Endothelial cell of umbilical vein (primary cell): ENCODE data around the gene POLG. TPM values are rescaled to one million over a fixed set of nuclear protein-coding genes. Genes with fewer than 3 reads are reported as not detected.

Experiments used
- BruUV-seq: library from RNA; stranded (reverse); fragments of 400-500 nt; replicated peaks from 2 replicates; lab custom pipeline; 2021; lab: Mats Ljungman, UMichigan
- CTCF ChIA-PET: fragments of 300-600, 350-600 bp; sonication (Branson Sonifier 250); formaldehyde crosslinking; loops from one replicate; lab custom pipeline; 2021; ENCODE audit warnings: antibody characterized with exemption, inconsistent platforms; lab: Charles Lee
- POLR2A ChIA-PET: fragments of 300-600, 350-600 bp; sonication (Branson Sonifier 250); formaldehyde crosslinking; loops from one replicate; lab custom pipeline; 2021; ENCODE audit warnings: antibody characterized with exemption, inconsistent platforms; lab: Charles Lee
- DNase-seq: peaks from one replicate; pipeline ENCODE4 v3.0.0-alpha.2; 2011; ENCODE audit warnings: low read depth, low spot score
- FAIRE-seq: peaks from 2 replicates; lab custom pipeline; 2011; peaks lifted over from hg19 to GRCh38; lab: Jason Lieb, UNC
- H2AFZ ChIP-seq: 2 replicates; pipeline ENCODE4 v1.6.0; 2012; ENCODE audit warnings: low read depth, low read length, control low read depth, inconsistent platforms
- H3K27ac ChIP-seq: 2 replicates; pipeline ENCODE4 v1.5.1; 2011; ENCODE audit warnings: low read depth, mild to moderate bottlenecking, control low read depth, low read length, moderate library complexity; ENCODE audit not compliant: insufficient read depth
- H3K27me3 ChIP-seq, 2 experiments: 2 replicates each; pipeline versions ENCODE4 v1.6.0 to v1.6.1; 2011; ENCODE audit warnings: low read length in 2 of 2, mixed read lengths in 1 of 2; ENCODE audit not compliant: control insufficient read depth in 2 of 2, insufficient read depth in 2 of 2
- H3K36me3 ChIP-seq, 2 experiments: 2 replicates in 1 of 2; 3 replicates in 1 of 2; pipeline ENCODE4 v1.5.1; 2011; ENCODE audit warnings: low read length in 2 of 2, mild to moderate bottlenecking in 1 of 2, moderate library complexity in 1 of 2; ENCODE audit not compliant: control insufficient read depth in 2 of 2, insufficient read depth in 2 of 2; ENCODE audit errors: extremely low read depth in 1 of 2
- H3K4me1 ChIP-seq: 3 replicates; pipeline ENCODE4 v1.5.1; 2011; ENCODE audit warnings: mild to moderate bottlenecking, low read length; ENCODE audit not compliant: control insufficient read depth, insufficient read depth; ENCODE audit errors: extremely low read depth
- H3K4me2 ChIP-seq: 2 replicates; pipeline ENCODE4 v1.6.1; 2011; ENCODE audit warnings: low read length, control low read depth, mixed read lengths; ENCODE audit not compliant: insufficient read depth
- H3K4me3 ChIP-seq, 3 experiments: fragments of 200-600 bp in 1 of 3; sonication (generic), shearing (Covaris generic) in 1 of 3; replicated peaks in 1 of 3; 2 replicates each; pipeline ENCODE4 v1.5.1; 2011 to 2016; ENCODE audit warnings: control low read depth in 3 of 3, low read length in 3 of 3, mild to moderate bottlenecking in 2 of 3, inconsistent platforms in 1 of 3, low read depth in 1 of 3, moderate library complexity in 1 of 3; ENCODE audit not compliant: insufficient read depth in 1 of 3
- H3K79me2 ChIP-seq: 2 replicates; pipeline ENCODE4 v1.6.0; 2012; ENCODE audit warnings: low read length, inconsistent platforms; ENCODE audit not compliant: control insufficient read depth, insufficient read depth
- H3K9ac ChIP-seq: replicated peaks from 2 replicates; pipeline ENCODE3; 2011; ENCODE audit warnings: low read length, control low read depth; ENCODE audit not compliant: insufficient read depth; ENCODE audit errors: extremely low read depth
- H3K9me1 ChIP-seq: replicated peaks from 3 replicates; pipeline ENCODE4 v1.6.0; 2011; ENCODE audit warnings: mild to moderate bottlenecking, low read length; ENCODE audit not compliant: control insufficient read depth, insufficient read depth; ENCODE audit errors: extremely low read depth
- H3K9me3 ChIP-seq: replicated peaks from 2 replicates; pipeline ENCODE4 v1.5.1; 2012; ENCODE audit warnings: low read length, inconsistent platforms; ENCODE audit not compliant: control insufficient read depth, insufficient read depth
- H4K20me1 ChIP-seq: replicated peaks from 2 replicates; pipeline ENCODE3; 2011; ENCODE audit warnings: mild to moderate bottlenecking, low read length; ENCODE audit not compliant: control insufficient read depth, insufficient read depth; ENCODE audit errors: extremely low read depth
- EZH2 ChIP-seq: IDR thresholded peaks from 2 replicates; pipeline ENCODE4 v1.6.1; 2012; ENCODE audit warnings: borderline replicate concordance, low read depth, mild to moderate bottlenecking, moderate library complexity, low read length, inconsistent platforms; ENCODE audit not compliant: severe bottlenecking
- FOS ChIP-seq: IDR thresholded peaks from 2 replicates; pipeline ENCODE4 v1.6.1; 2011; ENCODE audit warnings: mild to moderate bottlenecking, low read length, moderate library complexity, borderline replicate concordance; ENCODE audit not compliant: insufficient read depth
- GATA2 ChIP-seq: IDR thresholded peaks from 2 replicates; pipeline ENCODE4 v1.7.0; 2011; ENCODE audit warnings: low read depth, mild to moderate bottlenecking, moderate library complexity, mixed read lengths, low read length; ENCODE audit not compliant: insufficient read length, insufficient read depth
- JUN ChIP-seq: IDR thresholded peaks from 2 replicates; pipeline ENCODE4 v1.6.1; 2011; ENCODE audit warnings: borderline replicate concordance, low read depth; ENCODE audit not compliant: insufficient read length, insufficient read depth
- MYC ChIP-seq: IDR thresholded peaks from one replicate; pipeline ENCODE4 v1.6.1; 2011; ENCODE audit warnings: mild to moderate bottlenecking, low read depth, low read length
- POLR2A ChIP-seq: IDR thresholded peaks from 2 replicates; pipeline ENCODE4 v1.6.1; 2012; ENCODE audit warnings: low read depth, mild to moderate bottlenecking, control low read depth, low read length
- POLR2AphosphoS5 ChIP-seq: IDR thresholded peaks from 2 replicates; pipeline ENCODE4 v1.6.1; 2012; ENCODE audit warnings: low read depth, mild to moderate bottlenecking, control low read depth, low read length, moderate library complexity; ENCODE audit not compliant: insufficient read depth
- dilution Hi-C: fragments of 300-500 bp; cut with MboI; formaldehyde crosslinking; loops from one replicate; pipeline ENCODE4 v1.15.0; 2019; ENCODE audit warnings: low sequenced_read_pairs; ENCODE audit not compliant: extremely low pct_ligation_motif_present
- intact Hi-C: fragments of 100-400 bp; cut with micrococcal nuclease; formaldehyde crosslinking; loops from one replicate; pipeline ENCODE4 v1.10.0; 2022
- polyA plus RNA-seq, 4 experiments: library from polyadenylated mRNA; depleted of rRNA in 3 of 4; stranded (reverse) in 3 of 4; unstranded in 1 of 4; fragments of >200 nt; gene quantifications; 2 replicates each; pipeline versions ENCODE4 v1.2.1 to v1.2.3, GENCODE V29; 2011 to 2012; ENCODE audit warnings: missing spikeins in 1 of 4
- total RNA-seq: library from RNA; stranded (reverse); gene quantifications from 2 replicates; pipeline ENCODE4 v1.2.3, GENCODE V29; 2021
- TF ChIP-seq, protein P1 (sequence below), 2 donors: IDR thresholded peaks; 1 replicate in 1 of 2; 2 replicates in 1 of 2; pipeline ENCODE4 v1.5.1; 2011; ENCODE audit warnings: low read length in 2 of 2, mild to moderate bottlenecking in 2 of 2, moderate library complexity in 2 of 2, control low read depth in 1 of 2, inconsistent platforms in 1 of 2, low read depth in 1 of 2; ENCODE audit not compliant: insufficient read depth in 1 of 2; ENCODE audit errors: extremely low read depth in 1 of 2

The POLG gene
- total and polyA plus RNA-seq, 2 donors (not counting 3 experiments of a cell fraction or from before 2014, with no cell fraction given) = 36.6 to 77.7 TPM

DNA sequence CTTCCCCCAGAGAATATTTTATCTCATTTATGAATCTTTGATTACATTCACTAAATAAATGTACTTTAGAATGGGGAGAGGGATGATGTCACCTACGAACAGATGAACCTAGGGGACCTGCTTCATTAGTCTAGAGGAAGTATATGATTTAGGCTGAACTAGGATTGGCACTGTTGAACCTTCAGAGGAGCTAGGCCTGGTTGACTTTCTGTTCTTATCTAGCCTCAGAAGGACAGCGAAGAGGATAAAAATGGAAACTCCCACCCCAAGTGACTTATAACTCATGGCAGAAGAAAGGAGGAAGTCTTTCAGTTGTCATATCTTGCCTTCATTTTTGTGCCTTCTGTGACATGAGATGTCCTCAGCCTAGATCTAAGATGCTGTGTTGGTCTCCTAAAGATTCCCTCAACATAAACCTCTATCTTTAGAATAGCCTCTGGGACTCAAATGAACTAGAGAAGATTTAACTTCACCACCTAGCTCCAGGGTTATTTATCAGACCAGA, 42.6 kb downstream of the POLG start:
- CTCF ChIA-PET = no interaction called here
- BruUV-seq = no TSS peak

More for the DNA sequence above, 42.6 kb downstream of the POLG start:
- Histone ChIP-seq H3K27me3 (no peaks in the 10 kb centered on the region), H3K9me1 (no peaks in the 10 kb centered on the region), H3K4me2 (no peak overlapping the region), H3K4me3 (no peak overlapping the region), H4K20me1 (no peaks in the 10 kb centered on the region), H3K27ac (no peak overlapping the region), H3K4me1 (no peaks in the 10 kb centered on the region), H3K36me3 (peaks cover 0 to 17% of the 10 kb centered on the region in 2 experiments), H2AFZ (no peak overlapping the region), H3K9me3 (no peaks in the 10 kb centered on the region), H3K9ac (no peak overlapping the region), H3K79me2 (no peaks in the 10 kb centered on the region)
- DNase-seq = no peak
- dilution Hi-C loops (no loop called here), intact Hi-C loops (no loop called here)
- POLR2A ChIA-PET = no interaction called here
- TF ChIP-seq EZH2 (no peak), FOS (no peak), GATA2 (no peak), POLR2AphosphoS5 (no peak), POLR2A (no peak), JUN (no peak), MYC (no peak)
- TF ChIP-seq, protein P1, sequence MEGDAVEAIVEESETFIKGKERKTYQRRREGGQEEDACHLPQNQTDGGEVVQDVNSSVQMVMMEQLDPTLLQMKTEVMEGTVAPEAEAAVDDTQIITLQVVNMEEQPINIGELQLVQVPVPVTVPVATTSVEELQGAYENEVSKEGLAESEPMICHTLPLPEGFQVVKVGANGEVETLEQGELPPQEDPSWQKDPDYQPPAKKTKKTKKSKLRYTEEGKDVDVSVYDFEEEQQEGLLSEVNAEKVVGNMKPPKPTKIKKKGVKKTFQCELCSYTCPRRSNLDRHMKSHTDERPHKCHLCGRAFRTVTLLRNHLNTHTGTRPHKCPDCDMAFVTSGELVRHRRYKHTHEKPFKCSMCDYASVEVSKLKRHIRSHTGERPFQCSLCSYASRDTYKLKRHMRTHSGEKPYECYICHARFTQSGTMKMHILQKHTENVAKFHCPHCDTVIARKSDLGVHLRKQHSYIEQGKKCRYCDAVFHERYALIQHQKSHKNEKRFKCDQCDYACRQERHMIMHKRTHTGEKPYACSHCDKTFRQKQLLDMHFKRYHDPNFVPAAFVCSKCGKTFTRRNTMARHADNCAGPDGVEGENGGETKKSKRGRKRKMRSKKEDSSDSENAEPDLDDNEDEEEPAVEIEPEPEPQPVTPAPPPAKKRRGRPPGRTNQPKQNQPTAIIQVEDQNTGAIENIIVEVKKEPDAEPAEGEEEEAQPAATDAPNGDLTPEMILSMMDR (IDR thresholded peaks at IDR 0.05; ENCODE audit: extremely low read depth in 1 of 2, insufficient read depth in 1 of 2, low read depth in 1 of 2, low read length in 2 of 2) = no peak
- FAIRE-seq = no peak
